T-helper 17 cell (primary cell): ENCODE results near the gene KHDRBS2. TPM values are rescaled to one million over a fixed set of nuclear protein-coding genes. Genes with fewer than 3 reads are reported as not detected.

ENCODE experiments used
- ATAC-seq: fragments of 150-1000 bp; cut with Tn5 transposase; 2 replicates; pipeline ENCODE4 v1.10.0; 2021; ENCODE audit warnings: mild to moderate bottlenecking, moderate library complexity
- DNase-seq, 3 donors: peaks; one replicate each; pipeline versions ENCODE4 v3.0.0 to v3.0.0-alpha.2; 2020 to 2021
- H3K9me3 ChIP-seq: one replicate; pipeline ENCODE4 v1.7.0; 2013; ENCODE audit warnings: low read length, mild to moderate bottlenecking; ENCODE audit not compliant: control insufficient read depth, poor library complexity, severe bottlenecking
- H3K27ac Mint-ChIP-seq: one replicate; pipeline ENCODE4 v1.8.0; 2022; ENCODE audit warnings: mild to moderate bottlenecking, moderate library complexity, mixed read lengths
- H3K27me3 Mint-ChIP-seq: one replicate; pipeline ENCODE4 v1.8.0; 2022; ENCODE audit warnings: mixed read lengths
- H3K36me3 Mint-ChIP-seq: one replicate; pipeline ENCODE4 v1.8.0; 2022; ENCODE audit warnings: low read depth, mixed read lengths
- H3K4me1 Mint-ChIP-seq: one replicate; pipeline ENCODE4 v1.8.0; 2022; ENCODE audit warnings: mild to moderate bottlenecking, mixed read lengths
- H3K4me3 Mint-ChIP-seq: one replicate; pipeline ENCODE4 v1.8.0; 2022; ENCODE audit warnings: mild to moderate bottlenecking, moderate library complexity, mixed read lengths
- total RNA-seq, 4 donors: library from RNA in 2 of 4; stranded (reverse) in 2 of 4; gene quantifications; one replicate each; pipeline ENCODE4 v1.2.3 and lab custom pipeline; 2022 to 2026

The KHDRBS2 gene
- total RNA-seq, 2 donors from 2014 or later: 0.50 TPM; not detected in 1

DNA sequence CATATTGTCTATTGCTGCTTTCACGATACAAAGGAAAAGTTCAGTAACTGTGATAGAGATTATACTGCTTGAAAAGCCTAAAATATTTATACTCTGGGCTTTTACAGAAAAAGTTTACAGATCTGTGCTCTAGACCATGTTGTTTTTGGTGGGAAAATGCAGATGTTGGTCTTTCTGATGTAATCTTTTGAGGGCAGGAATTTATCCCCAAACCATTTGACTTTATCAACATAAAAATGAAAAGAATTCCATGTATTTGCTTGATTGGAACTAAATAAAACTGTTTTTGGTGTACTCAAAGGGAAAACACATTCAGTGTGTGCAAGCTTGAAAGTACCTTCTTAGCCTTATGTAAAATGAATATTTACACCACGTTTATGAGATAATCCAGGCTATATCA, 603.5 kb downstream of the KHDRBS2 start:
- no peaks in the 10 kb centered on the region for H3K4me1 Mint-ChIP-seq
- H3K4me3 Mint-ChIP-seq: no peak overlapping the region
- no peak for ATAC-seq

DNA sequence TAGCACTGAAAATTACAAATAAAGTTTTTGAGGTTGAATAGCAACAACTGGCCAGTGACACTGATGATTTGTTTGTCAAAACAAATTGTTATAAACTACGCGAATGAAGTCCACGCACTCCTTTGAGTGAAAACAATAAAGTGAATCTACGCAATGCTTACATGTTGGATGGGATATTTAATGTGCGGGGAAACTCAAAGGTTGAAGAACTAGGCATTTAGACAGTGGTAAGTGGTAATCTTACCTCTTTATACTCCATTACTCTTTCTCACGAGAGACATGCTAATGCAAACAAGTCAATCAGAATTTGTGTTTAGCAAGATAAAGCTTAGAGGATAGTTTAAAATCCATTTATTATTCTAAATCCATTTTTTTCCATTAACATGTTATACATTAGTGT, 606.4 kb downstream of the KHDRBS2 start:
- ATAC-seq (no peak), DNase-seq (no peak)
- H3K9me3 ChIP-seq: no peaks in the 10 kb centered on the region
- H3K36me3 Mint-ChIP-seq: no peaks in the 10 kb centered on the region
- H3K4me3 Mint-ChIP-seq: no peak overlapping the region
- H3K4me1 Mint-ChIP-seq: no peaks in the 10 kb centered on the region
- no peak overlapping the region for H3K27ac Mint-ChIP-seq
- H3K27me3 Mint-ChIP-seq: no peaks in the 10 kb centered on the region

More for the DNA sequence above, 603.5 kb downstream of the KHDRBS2 start:
- Mint-ChIP-seq H3K27ac (no peak overlapping the region), H3K27me3 (no peaks in the 10 kb centered on the region), H3K36me3 (no peaks in the 10 kb centered on the region)
- no peak for DNase-seq
- H3K9me3 ChIP-seq: no peaks in the 10 kb centered on the region

DNA sequence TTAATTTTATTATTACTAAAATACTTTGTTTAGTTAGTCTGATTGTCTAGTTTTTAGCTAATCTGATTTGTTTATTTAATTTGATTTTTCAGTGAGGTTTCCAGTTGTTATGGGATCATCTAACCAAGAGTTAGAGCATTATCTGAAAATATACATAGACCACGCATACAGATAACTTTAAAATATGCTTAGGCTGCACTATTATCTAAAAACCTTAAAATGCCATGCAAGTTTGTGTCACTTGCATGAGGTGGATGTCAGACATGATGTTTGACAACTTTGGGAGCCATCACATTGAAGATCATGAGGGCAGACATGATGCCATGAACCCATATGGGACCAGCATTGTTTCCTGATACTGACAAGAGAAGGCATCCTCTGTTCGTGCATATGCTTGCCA, 610.3 kb downstream of the KHDRBS2 start:
- Mint-ChIP-seq H3K27ac (no peak overlapping the region), H3K36me3 (no peaks in the 10 kb centered on the region), H3K4me1 (no peaks in the 10 kb centered on the region), H3K4me3 (no peak overlapping the region), H3K27me3 (no peaks in the 10 kb centered on the region)
- peaks cover 2% of the 10 kb centered on the region for H3K9me3 ChIP-seq
- DNase-seq (no peak), ATAC-seq (no peak)

DNA sequence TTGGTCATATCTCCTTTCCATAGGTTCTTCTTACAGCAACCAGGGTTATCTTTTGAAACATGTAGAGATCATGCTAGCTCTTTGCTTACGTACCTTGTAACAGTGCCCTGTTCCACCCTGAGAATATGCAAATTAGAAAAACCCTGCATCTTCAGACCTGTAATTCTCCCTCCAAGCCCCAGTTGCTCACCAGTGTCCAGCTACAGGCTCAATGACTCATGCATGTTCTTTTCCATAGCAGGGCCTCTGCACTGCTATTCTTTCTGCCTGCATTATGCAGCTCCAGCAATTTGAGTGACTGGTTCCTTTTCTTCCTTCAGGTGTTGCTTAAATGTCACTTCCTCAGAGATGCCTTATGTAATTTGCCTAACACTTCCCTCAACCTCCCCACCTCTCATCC, 636.2 kb downstream of the KHDRBS2 start:
- no peaks in the 10 kb centered on the region for H3K36me3 Mint-ChIP-seq
- H3K4me3 Mint-ChIP-seq: no peak overlapping the region
- no peak overlapping the region for H3K27ac Mint-ChIP-seq
- H3K27me3 Mint-ChIP-seq: no peaks in the 10 kb centered on the region
- ATAC-seq: no peak
- DNase-seq: no peak
- no peaks in the 10 kb centered on the region for H3K4me1 Mint-ChIP-seq
- H3K9me3 ChIP-seq: no peaks in the 10 kb centered on the region

DNA sequence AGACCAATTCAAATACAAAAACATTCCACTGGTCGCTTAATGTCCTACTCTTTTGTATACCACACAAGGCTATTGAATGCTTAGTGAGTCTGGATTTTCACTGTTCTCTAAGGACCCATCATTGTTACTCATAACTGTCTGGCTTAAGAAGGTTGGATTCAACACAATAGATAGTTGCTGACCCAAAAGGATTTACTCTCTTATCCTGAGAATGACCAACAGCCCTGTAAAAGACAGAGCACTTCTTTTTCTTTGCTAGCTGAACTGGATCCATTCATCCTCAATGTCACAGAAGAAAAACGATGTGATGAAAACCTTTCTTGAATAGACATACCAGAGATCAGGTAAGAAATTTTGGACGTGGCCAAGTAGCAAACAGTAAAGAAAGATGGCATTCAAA, 645.6 kb downstream of the KHDRBS2 start:
- ATAC-seq (no peak), DNase-seq (no peak)
- Mint-ChIP-seq H3K36me3 (no peaks in the 10 kb centered on the region), H3K4me3 (no peak overlapping the region), H3K27ac (no peak overlapping the region), H3K4me1 (no peaks in the 10 kb centered on the region), H3K27me3 (no peaks in the 10 kb centered on the region)
- no peaks in the 10 kb centered on the region for H3K9me3 ChIP-seq
